Measurements from ENCODE around the gene SNAPC2. TPM values are rescaled to one million over a fixed set of nuclear protein-coding genes. Genes with fewer than 3 reads are reported as not detected.

The SNAPC2 gene
- total RNA-seq, 4 donors from 2014 or later: 11.4 to 35.9 (median 13.0) TPM

DNA sequence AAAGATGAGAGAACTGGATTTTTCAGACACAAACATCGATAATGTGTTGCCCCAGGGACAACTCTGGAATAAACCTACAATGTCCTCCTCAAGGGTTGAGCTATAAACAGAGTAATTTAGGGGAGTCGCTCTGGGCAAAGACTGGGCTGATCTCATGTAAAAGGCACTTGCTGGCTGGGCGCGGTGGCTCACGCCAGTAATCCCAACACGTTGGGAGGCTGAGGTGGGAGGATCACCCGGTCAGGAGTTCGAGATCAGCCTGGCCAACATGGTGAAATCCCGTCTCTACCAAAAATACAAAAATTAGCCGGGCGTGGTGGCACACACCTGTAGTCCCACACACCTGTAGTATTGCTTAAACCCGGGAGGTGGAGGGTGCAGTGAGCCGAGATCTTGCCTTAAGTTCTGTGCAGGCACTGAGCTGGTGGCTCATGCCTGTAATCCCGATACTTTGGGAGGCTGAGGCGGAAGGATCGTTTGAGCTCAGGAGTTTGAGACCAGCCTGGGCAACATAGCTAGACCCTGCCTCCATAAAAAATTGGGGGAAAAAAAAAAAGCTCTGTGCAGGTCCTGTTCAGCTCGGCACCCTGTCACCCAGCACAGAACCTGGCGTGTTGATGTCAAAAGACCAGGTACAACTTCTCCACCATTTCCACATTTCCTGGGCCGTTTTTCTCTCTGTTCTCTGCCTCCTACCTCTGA lies 21.9 kb downstream of the SNAPC2 start:
- Histone ChIP-seq H3K4me1 (peaks cover 5 to 26% (median 12%) of the 10 kb centered on the region in 4 donors), H3K27me3 (no peaks in the 10 kb centered on the region), H3K9me3 (no peaks in the 10 kb centered on the region), H3K4me3 (peak overlapping the region in 1 of 4 donors; percentile 85), H3K27ac (peak overlapping the region in 1 of 4 donors; percentile 97), H3K36me3 (peaks cover 0 to 24% (median 11%) of the 10 kb centered on the region in 4 donors)
- no peak for DNase-seq
- intact Hi-C loops (cut with DNase I; ENCODE audit: low total_unique reads) (no loop called here), in situ Hi-C loops (cut with MboI; ENCODE audit: low pct_ligation_motif_present in 1 of 4, low pct_unique_long_range_greater_than_20kb in 1 of 4, low sequenced_read_pairs in 3 of 4) (loop anchor here in 2 of 4 donors (10.0 kb wide), 1 partner anchor 313 kb away; no protein-coding TSS in a partner anchor)
- TF ChIP-seq CTCF (IDR thresholded peaks at IDR 0.05) (no peak), EP300 (IDR thresholded peaks at IDR 0.05; ENCODE audit: low read depth) (no peak), POLR2A (IDR thresholded peaks at IDR 0.05) (no peak)
- 77 to 87% methylated on average over 8 to 19 of the region's 19 CpGs for WGBS, 2 donors (ENCODE audit: low coverage in 1 of 2)

DNA sequence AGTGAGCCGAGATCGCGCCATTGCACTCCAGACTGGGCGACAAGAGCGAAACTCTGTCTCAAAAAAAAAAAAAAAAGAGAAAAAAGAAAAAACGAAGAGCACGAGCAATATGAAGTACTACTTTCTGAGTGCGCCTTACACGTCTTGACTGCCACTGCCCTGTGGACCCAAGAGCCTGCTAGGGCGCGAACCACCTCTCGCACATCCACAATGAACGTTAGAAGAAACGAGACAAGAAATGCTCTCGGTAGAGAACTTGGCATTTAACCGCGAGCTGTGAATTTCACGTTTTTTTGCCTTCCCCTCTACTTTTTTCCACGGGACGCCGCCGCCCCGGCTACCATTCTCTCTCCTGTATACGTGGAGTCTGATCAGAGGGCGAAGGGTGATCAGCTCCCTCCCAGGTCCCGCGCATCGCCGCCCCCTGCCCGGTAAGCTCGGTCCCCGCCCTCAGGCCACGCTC lies 22.9 kb downstream of the SNAPC2 start:
- H3K36me3 ChIP-seq: peaks cover 0 to 14% (median 7%) of the 10 kb centered on the region in 4 donors
- H3K4me3 ChIP-seq: peak overlapping the region; percentile 68 to 93 (median 80)
- no peak for DNase-seq
- 1 to 3% methylated on average over 23 to 33 of the region's 33 CpGs for WGBS, 2 donors (ENCODE audit: low coverage in 1 of 2)
- in situ Hi-C loops (cut with MboI; ENCODE audit: low pct_ligation_motif_present in 1 of 4, low pct_unique_long_range_greater_than_20kb in 1 of 4, low sequenced_read_pairs in 3 of 4): loop anchor here in 2 of 4 donors (10.0 kb wide), 1 partner anchor 312 kb away; no protein-coding TSS in a partner anchor
- TF ChIP-seq CTCF (IDR thresholded peaks at IDR 0.05) (no peak), EP300 (IDR thresholded peaks at IDR 0.05; ENCODE audit: low read depth) (no peak)
- intact Hi-C loops (cut with DNase I; ENCODE audit: low total_unique reads): no loop called here
- H3K9me3 ChIP-seq: no peaks in the 10 kb centered on the region
- H3K27ac ChIP-seq: peak overlapping the region; percentile 90 to 98 (median 96)
- peaks cover 5 to 26% (median 12%) of the 10 kb centered on the region in 4 donors for H3K4me1 ChIP-seq
- H3K27me3 ChIP-seq: no peaks in the 10 kb centered on the region

DNA sequence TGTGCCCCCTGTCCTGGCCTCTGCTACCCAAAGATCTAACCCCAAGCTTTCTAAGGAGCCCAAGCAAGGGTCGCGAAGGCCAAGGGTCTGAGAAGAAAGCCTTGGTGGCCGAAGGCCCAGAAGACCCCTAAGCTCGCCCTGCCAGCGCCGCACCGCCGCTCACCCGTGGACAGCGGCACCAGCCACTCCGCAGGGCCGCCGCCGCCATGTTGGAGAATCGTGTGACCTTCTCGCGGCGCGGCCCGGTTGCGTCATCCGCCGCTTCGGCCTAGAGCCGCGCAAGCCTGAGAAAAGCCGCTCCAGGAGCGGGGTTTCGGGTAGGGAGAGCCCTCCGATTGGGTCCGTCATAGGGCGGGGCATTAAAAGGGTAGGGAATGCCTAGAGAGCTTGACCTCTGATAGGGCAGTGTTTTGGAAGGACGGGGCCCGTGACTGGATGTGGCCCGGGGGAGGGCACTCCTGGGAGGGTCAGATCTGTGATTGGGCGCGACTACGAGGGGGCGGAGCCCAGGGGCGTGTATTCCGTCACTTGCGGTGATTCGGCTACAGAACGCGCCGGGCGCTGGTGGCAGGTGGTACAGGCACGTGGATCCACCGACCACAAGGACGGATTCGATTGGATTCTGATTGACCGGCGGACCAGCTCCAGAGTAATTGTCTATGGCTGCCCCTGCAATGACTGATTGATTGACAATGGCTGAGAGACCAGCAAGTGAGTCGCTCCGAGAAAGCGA lies 23.5 kb downstream of the SNAPC2 start, which contains the start of gene TIMM44:
TSS of gene TIMM44 (minus strand) at position 223 of the 733 bp plus-strand sequence. CDS start at position 208, 15 bp downstream.
- peak within 1 kb of the TSS; percentile 90 to 98 (median 96) for H3K27ac ChIP-seq
- peak within 1 kb of the TSS; percentile 68 to 93 (median 80) for H3K4me3 ChIP-seq
- H3K27me3 ChIP-seq: no peaks in the 10 kb centered on the region
- WGBS, 2 donors (ENCODE audit: low coverage in 1 of 2): 1% methylated on average over 52 of the region's 56 CpGs; no CpG with 5 or more reads in 1 of the 2 donors
- no peaks in the 10 kb centered on the region for H3K9me3 ChIP-seq
- in situ Hi-C loops (cut with MboI; ENCODE audit: low pct_ligation_motif_present in 1 of 4, low pct_unique_long_range_greater_than_20kb in 1 of 4, low sequenced_read_pairs in 3 of 4) (loop anchor here in 2 of 4 donors (10.0 kb wide), 1 partner anchor 311 kb away; no protein-coding TSS in a partner anchor), intact Hi-C loops (cut with DNase I; ENCODE audit: low total_unique reads) (no loop called here)
- TF ChIP-seq CTCF (IDR thresholded peaks at IDR 0.05): no peak
- no peak for TF ChIP-seq EP300 (IDR thresholded peaks at IDR 0.05; ENCODE audit: low read depth)
- peak; percentile 86 for TF ChIP-seq POLR2A (IDR thresholded peaks at IDR 0.05)
- peak; percentile 60 to 89 (median 88) for TF ChIP-seq POLR2AphosphoS5 (IDR thresholded peaks at IDR 0.05)
- DNase-seq: peak; percentile 99
- H3K36me3 ChIP-seq: peaks cover 0 to 13% (median 6%) of the 10 kb centered on the region in 4 donors
- H3K4me1 ChIP-seq: peaks cover 5 to 26% (median 12%) of the 10 kb centered on the region in 4 donors

Measured in transverse colon (tissue), 4 donors.